Sigmoid colon (tissue), 7 donors: ENCODE data around the gene PCDHGA6. TPM values are rescaled to one million over a fixed set of nuclear protein-coding genes. Genes with fewer than 3 reads are reported as not detected.

Source experiments
- DNase-seq: peaks from one replicate; pipeline ENCODE4 v3.0.0-alpha.2; 2019
- H3K27ac ChIP-seq, 4 donors: fragments of 200-600 bp; sonication (generic); one replicate each; pipeline ENCODE4 v1.5.1; 2016 to 2019; ENCODE audit warnings: mild to moderate bottlenecking in 1 of 4
- H3K27me3 ChIP-seq, 3 donors: fragments of 200-600 bp; sonication (generic); one replicate each; pipeline ENCODE4 v1.5.1; 2019; ENCODE audit warnings: mild to moderate bottlenecking in 1 of 3
- H3K36me3 ChIP-seq, 4 donors: fragments of 200-600 bp; sonication (generic); one replicate each; pipeline ENCODE4 v1.5.1; 2016 to 2019
- H3K4me1 ChIP-seq, 4 donors: fragments of 200-600 bp; sonication (generic); one replicate each; pipeline ENCODE4 v1.5.1; 2017 to 2019
- H3K4me3 ChIP-seq, 4 donors: fragments of 200-600 bp; sonication (generic); one replicate each; pipeline ENCODE4 v1.5.1; 2017 to 2019; ENCODE audit warnings: mild to moderate bottlenecking in 2 of 4, moderate library complexity in 1 of 4
- H3K9me3 ChIP-seq, 4 donors: fragments of 200-600 bp in 3 of 4; sonication (generic) in 3 of 4; one replicate each; pipeline versions ENCODE4 v1.5.1 to v1.6.1; 2013 to 2019
- EP300 ChIP-seq, 4 donors: sonication (generic); formaldehyde crosslinking; IDR thresholded peaks; one replicate each; pipeline ENCODE4 v1.6.1; 2017; ENCODE audit warnings: antibody characterized with exemption in 4 of 4
- POLR2A ChIP-seq, 2 donors: fragments of 450-650 bp; IDR thresholded peaks; one replicate each; pipeline ENCODE4 v1.6.1; 2016; ENCODE audit warnings: antibody characterized with exemption in 2 of 2, mild to moderate bottlenecking in 2 of 2, moderate library complexity in 2 of 2
- POLR2AphosphoS5 ChIP-seq, 4 donors: sonication (generic); formaldehyde crosslinking; IDR thresholded peaks; one replicate each; pipeline ENCODE4 v1.6.1; 2017; ENCODE audit warnings: antibody characterized with exemption in 4 of 4
- WGBS, 2 donors: extraction: QIAGEN DNeasy Blood & Tissue Kit; methylation state at CpG; one replicate each; pipeline ENCODE4 v1.1.7; 2013; 5-methylcytosine and 5-hydroxymethylcytosine counted together
- intact Hi-C: fragments of 100-400 bp; cut with DNase I; formaldehyde crosslinking; loops from one replicate; pipeline ENCODE4 v1.15.1; 2023
- polyA plus RNA-seq, 3 donors: library from polyadenylated mRNA; stranded (reverse); fragments of 200-250 nt; gene quantifications; one replicate each; pipeline ENCODE4 v1.2.3, GENCODE V29; 2013
- total RNA-seq, 4 donors: library from RNA; depleted of rRNA; stranded (reverse); fragments of >200 nt; gene quantifications; one replicate each; pipeline ENCODE4 v1.1.0, GENCODE V29; 2016
- donor health status: healthy with polysubstance abuse.
- donor health status: Bipolar disorder and iron deficiency.
- donor health status: healthy.

Gene PCDHGA6
- total and polyA plus RNA-seq, 7 donors, result 0.85 to 13.6 (median 5.8) TPM; not detected in 2

- H3K27me3 ChIP-seq, result no peaks in the 10 kb centered on the region
- intact Hi-C loops, result no loop called here
Observed at GRCh38 chr5:141427783-141428426, 54.2 kb downstream of the PCDHGA6 start.

More at GRCh38 chr5:141427783-141428426, 54.2 kb downstream of the PCDHGA6 start:
- no peak for DNase-seq
- Histone ChIP-seq H3K4me3 (no peak overlapping the region), H3K9me3 (peaks cover 51 to 94% (median 74%) of the 10 kb centered on the region in 4 donors), H3K36me3 (peaks cover 0 to 8% (median 0%) of the 10 kb centered on the region in 4 donors), H3K4me1 (no peaks in the 10 kb centered on the region), H3K27ac (no peak overlapping the region)
- WGBS, 2 donors, result 50 to 76% methylated on average over 53 of the region's 53 CpGs
- TF ChIP-seq POLR2AphosphoS5 (IDR thresholded peaks at IDR 0.05), result no peak
- no peak for TF ChIP-seq EP300 (IDR thresholded peaks at IDR 0.05)
- TF ChIP-seq POLR2A (IDR thresholded peaks at IDR 0.05), result no peak

Other genes with a start within 250 kb of the PCDHGA6 start
Only the 30 nearest of the 36 such genes appear.
- 1 to 10 TPM; 2.1 to 6.2 (median 5.1) TPM for gene PCDHB9, start 186.7 kb upstream of the PCDHGA6 start, total RNA-seq
- gene PCDHB9, start 186.7 kb upstream of the PCDHGA6 start, polyA plus RNA-seq, result under 1 TPM in 2 of 3 donors, not detected in 1; under 0.01 to 0.26 TPM
- gene PCDHB10, start 181.5 kb upstream of the PCDHGA6 start, total RNA-seq, result 1 to 10 TPM; 3.9 to 6.2 (median 4.9) TPM
- gene PCDHB10, start 181.5 kb upstream of the PCDHGA6 start, polyA plus RNA-seq, result under 1 TPM in 2 of 3 donors, not detected in 1; 0.60 to 0.80 TPM
- 1 to 10 TPM; 1.8 to 5.0 (median 3.6) TPM for gene PCDHB11, start 174.3 kb upstream of the PCDHGA6 start, total RNA-seq
- gene PCDHB11, start 174.3 kb upstream of the PCDHGA6 start, polyA plus RNA-seq, result under 1 TPM in 1 of 3 donors, not detected in 2; 0.34 TPM
- gene PCDHB12, start 165.2 kb upstream of the PCDHGA6 start, total RNA-seq, result 10 to 100 TPM in 1 of 4 donors, 1 to 10 TPM in 3; 4.3 to 10.2 (median 5.7) TPM
- gene PCDHB12, start 165.2 kb upstream of the PCDHGA6 start, polyA plus RNA-seq, result under 1 TPM in 2 of 3 donors, not detected in 1; 0.34 to 0.60 TPM
- gene PCDHB13, start 160.0 kb upstream of the PCDHGA6 start, total RNA-seq, result 1 to 10 TPM; 3.3 to 7.8 (median 6.1) TPM
- under 1 TPM in 2 of 3 donors, not detected in 1; 0.23 to 0.52 TPM for gene PCDHB13, start 160.0 kb upstream of the PCDHGA6 start, polyA plus RNA-seq
- 10 to 100 TPM in 1 of 4 donors, 1 to 10 TPM in 3; 6.3 to 10.5 (median 8.3) TPM for gene PCDHB14, start 150.5 kb upstream of the PCDHGA6 start, total RNA-seq
- gene PCDHB14, start 150.5 kb upstream of the PCDHGA6 start, polyA plus RNA-seq, result 1 to 10 TPM in 1 of 3 donors, not detected in 2; 1.0 TPM
- gene PCDHB15, start 128.5 kb upstream of the PCDHGA6 start, total RNA-seq, result 1 to 10 TPM; 2.9 to 7.3 (median 5.4) TPM
- under 1 TPM in 2 of 3 donors, not detected in 1; 0.23 to 0.93 TPM for gene PCDHB15, start 128.5 kb upstream of the PCDHGA6 start, polyA plus RNA-seq
- gene SLC25A2, start 69.8 kb upstream of the PCDHGA6 start, total RNA-seq, result under 1 TPM in 2 of 4 donors, not detected in 2; 0.81 to 0.82 TPM
- gene SLC25A2, start 69.8 kb upstream of the PCDHGA6 start, polyA plus RNA-seq, result under 1 TPM in 1 of 3 donors, not detected in 2; 0.35 TPM
- gene TAF7, start 53.1 kb upstream of the PCDHGA6 start, total RNA-seq, result 10 to 100 TPM; 44.9 to 62.2 (median 48.1) TPM
- gene TAF7, start 53.1 kb upstream of the PCDHGA6 start, polyA plus RNA-seq, result 10 to 100 TPM; 60.1 to 68.0 (median 62.7) TPM
- 1 to 10 TPM in 3 of 4 donors, under 1 TPM in 1; 0.71 to 1.4 (median 1.1) TPM for gene PCDHGA1, start 43.4 kb upstream of the PCDHGA6 start, total RNA-seq
- under 1 TPM in 1 of 3 donors, not detected in 2; 0.26 TPM for gene PCDHGA1, start 43.4 kb upstream of the PCDHGA6 start, polyA plus RNA-seq
- gene PCDHGA2, start 35.1 kb upstream of the PCDHGA6 start, total RNA-seq, result 1 to 10 TPM; 2.8 to 4.9 (median 3.8) TPM
- gene PCDHGA2, start 35.1 kb upstream of the PCDHGA6 start, polyA plus RNA-seq, result under 1 TPM in 1 of 3 donors, not detected in 2; 0.47 TPM
- 1 to 10 TPM; 1.5 to 4.4 (median 3.1) TPM for gene PCDHGA3, start 30.1 kb upstream of the PCDHGA6 start, total RNA-seq
- under 1 TPM in 2 of 3 donors, not detected in 1; 0.19 to 0.60 TPM for gene PCDHGA3, start 30.1 kb upstream of the PCDHGA6 start, polyA plus RNA-seq
- 1 to 10 TPM; 2.5 to 8.4 (median 4.1) TPM for gene PCDHGB1, start 23.8 kb upstream of the PCDHGA6 start, total RNA-seq
- gene PCDHGB1, start 23.8 kb upstream of the PCDHGA6 start, polyA plus RNA-seq, result under 1 TPM in 1 of 3 donors, not detected in 2; 0.26 TPM
- 10 to 100 TPM in 1 of 4 donors, 1 to 10 TPM in 3; 5.0 to 11.3 (median 6.7) TPM for gene PCDHGA4, start 18.9 kb upstream of the PCDHGA6 start, total RNA-seq
- under 1 TPM in 1 of 3 donors, not detected in 2; 0.47 TPM for gene PCDHGA4, start 18.9 kb upstream of the PCDHGA6 start, polyA plus RNA-seq
- 10 to 100 TPM in 2 of 4 donors, 1 to 10 TPM in 2; 4.3 to 12.9 (median 8.0) TPM for gene PCDHGB2, start 13.9 kb upstream of the PCDHGA6 start, total RNA-seq
- gene PCDHGB2, start 13.9 kb upstream of the PCDHGA6 start, polyA plus RNA-seq, result under 1 TPM in 1 of 3 donors, not detected in 2; 0.51 TPM
- gene PCDHGA5, start 9.7 kb upstream of the PCDHGA6 start, total RNA-seq, result 1 to 10 TPM; 5.3 to 8.3 (median 7.2) TPM
- under 1 TPM in 1 of 3 donors, not detected in 2; 0.57 TPM for gene PCDHGA5, start 9.7 kb upstream of the PCDHGA6 start, polyA plus RNA-seq
- gene PCDHGB3, start 3.6 kb upstream of the PCDHGA6 start, total RNA-seq, result 10 to 100 TPM in 1 of 4 donors, 1 to 10 TPM in 3; 6.1 to 16.1 (median 7.7) TPM
- under 1 TPM in 2 of 3 donors, not detected in 1; under 0.01 to 0.41 TPM for gene PCDHGB3, start 3.6 kb upstream of the PCDHGA6 start, polyA plus RNA-seq
- 10 to 100 TPM in 3 of 4 donors, 1 to 10 TPM in 1; 8.2 to 15.2 (median 10.9) TPM for gene PCDHGA7, start 8.9 kb downstream of the PCDHGA6 start, total RNA-seq
- under 1 TPM in 1 of 3 donors, not detected in 2; 0.42 TPM for gene PCDHGA7, start 8.9 kb downstream of the PCDHGA6 start, polyA plus RNA-seq
- 1 to 10 TPM; 6.1 to 9.1 (median 7.5) TPM for gene PCDHGB4, start 13.8 kb downstream of the PCDHGA6 start, total RNA-seq
- under 1 TPM in 1 of 3 donors, not detected in 2; 0.54 TPM for gene PCDHGB4, start 13.8 kb downstream of the PCDHGA6 start, polyA plus RNA-seq
- 1 to 10 TPM; 4.4 to 7.9 (median 6.6) TPM for gene PCDHGA8, start 18.7 kb downstream of the PCDHGA6 start, total RNA-seq
- gene PCDHGA8, start 18.7 kb downstream of the PCDHGA6 start, polyA plus RNA-seq, result under 1 TPM in 1 of 3 donors, not detected in 2; 0.16 TPM
- 10 to 100 TPM; 10.0 to 16.6 (median 11.8) TPM for gene PCDHGB5, start 24.1 kb downstream of the PCDHGA6 start, total RNA-seq
- gene PCDHGB5, start 24.1 kb downstream of the PCDHGA6 start, polyA plus RNA-seq, result 1 to 10 TPM in 1 of 3 donors, under 1 TPM in 1, not detected in 1; 0.23 to 1.3 TPM
- 10 to 100 TPM in 3 of 4 donors, 1 to 10 TPM in 1; 7.5 to 15.8 (median 11.3) TPM for gene PCDHGA9, start 28.9 kb downstream of the PCDHGA6 start, total RNA-seq
- gene PCDHGA9, start 28.9 kb downstream of the PCDHGA6 start, polyA plus RNA-seq, result under 1 TPM in 1 of 3 donors, not detected in 2; 0.79 TPM
- gene PCDHGB6, start 34.1 kb downstream of the PCDHGA6 start, total RNA-seq, result 10 to 100 TPM in 3 of 4 donors, 1 to 10 TPM in 1; 8.9 to 15.0 (median 12.1) TPM
- 1 to 10 TPM in 1 of 3 donors, not detected in 2; 1.2 TPM for gene PCDHGB6, start 34.1 kb downstream of the PCDHGA6 start, polyA plus RNA-seq
- gene PCDHGA10, start 39.1 kb downstream of the PCDHGA6 start, total RNA-seq, result 10 to 100 TPM in 2 of 4 donors, 1 to 10 TPM in 2; 6.1 to 11.5 (median 9.0) TPM
- gene PCDHGA10, start 39.1 kb downstream of the PCDHGA6 start, polyA plus RNA-seq, result 1 to 10 TPM in 1 of 3 donors, under 1 TPM in 2; 0.23 to 1.0 (median 0.60) TPM
- 10 to 100 TPM; 16.1 to 19.4 (median 17.6) TPM for gene PCDHGB7, start 43.8 kb downstream of the PCDHGA6 start, total RNA-seq
- 1 to 10 TPM in 1 of 3 donors, under 1 TPM in 1, not detected in 1; 0.60 to 2.4 TPM for gene PCDHGB7, start 43.8 kb downstream of the PCDHGA6 start, polyA plus RNA-seq
- 10 to 100 TPM in 1 of 4 donors, 1 to 10 TPM in 3; 6.1 to 10.8 (median 8.1) TPM for gene PCDHGA11, start 47.2 kb downstream of the PCDHGA6 start, total RNA-seq
- under 1 TPM in 1 of 3 donors, not detected in 2; 0.89 TPM for gene PCDHGA11, start 47.2 kb downstream of the PCDHGA6 start, polyA plus RNA-seq
- 10 to 100 TPM in 2 of 4 donors, 1 to 10 TPM in 2; 5.4 to 14.1 (median 11.3) TPM for gene PCDHGA12, start 56.6 kb downstream of the PCDHGA6 start, total RNA-seq
- gene PCDHGA12, start 56.6 kb downstream of the PCDHGA6 start, polyA plus RNA-seq, result under 1 TPM in 1 of 3 donors, not detected in 2; 0.80 TPM
- 10 to 100 TPM; 31.4 to 47.8 (median 39.4) TPM for gene PCDHGC3, start 102.1 kb downstream of the PCDHGA6 start, total RNA-seq
- 10 to 100 TPM in 2 of 3 donors, 1 to 10 TPM in 1; 5.1 to 24.1 (median 23.4) TPM for gene PCDHGC3, start 102.1 kb downstream of the PCDHGA6 start, polyA plus RNA-seq
- gene PCDHGC4, start 111.1 kb downstream of the PCDHGA6 start, total RNA-seq, result 1 to 10 TPM; 2.5 to 8.6 (median 5.2) TPM
- under 1 TPM in 1 of 3 donors, not detected in 2; 0.47 TPM for gene PCDHGC4, start 111.1 kb downstream of the PCDHGA6 start, polyA plus RNA-seq
- gene PCDHGC5, start 115.2 kb downstream of the PCDHGA6 start, total RNA-seq, result 1 to 10 TPM; 1.1 to 5.6 (median 3.6) TPM
- gene PCDHGC5, start 115.2 kb downstream of the PCDHGA6 start, polyA plus RNA-seq, result under 1 TPM in 2 of 3 donors, not detected in 1; 0.26 to 0.60 TPM